Measurements from ENCODE around the gene IFNGR2. TPM values are rescaled to one million over a fixed set of nuclear protein-coding genes. Genes with fewer than 3 reads are reported as not detected.
"Not testable (repeated sequence)": the region's sequence is repeated elsewhere in the genome, so short reads cannot be mapped to it uniquely, and the experiment has no call there.

The IFNGR2 gene
- total RNA-seq, 1 experiment from 2014 or later = 37.8 TPM

GRCh38 chr21:33370305-33370704 lies 32.9 kb upstream of the IFNGR2 start:
- Histone ChIP-seq H3K36me3 (replicated peaks; ENCODE audit: control insufficient read depth, insufficient read depth, low read length) (no peaks in the 10 kb centered on the region), H3K27me3 (ENCODE audit: control insufficient read depth, insufficient read depth, low read length) (no peaks in the 10 kb centered on the region), H3K4me3 (ENCODE audit: insufficient read depth, low read depth, low read length) (no peak overlapping the region)
- DNase-seq = no peak

GRCh38 chr21:33371366-33371765 lies 31.8 kb upstream of the IFNGR2 start:
- no peaks in the 10 kb centered on the region for H3K27me3 ChIP-seq (ENCODE audit: control insufficient read depth, insufficient read depth, low read length)
- no peak overlapping the region for H3K4me3 ChIP-seq (ENCODE audit: insufficient read depth, low read depth, low read length)
- no peak for DNase-seq
- H3K36me3 ChIP-seq (replicated peaks; ENCODE audit: control insufficient read depth, insufficient read depth, low read length) = no peaks in the 10 kb centered on the region

GRCh38 chr21:33372582-33372981 lies 30.6 kb upstream of the IFNGR2 start:
- no peaks in the 10 kb centered on the region for H3K36me3 ChIP-seq (replicated peaks; ENCODE audit: control insufficient read depth, insufficient read depth, low read length)
- H3K4me3 ChIP-seq (ENCODE audit: insufficient read depth, low read depth, low read length) = no peak overlapping the region
- DNase-seq = no peak
- H3K27me3 ChIP-seq (ENCODE audit: control insufficient read depth, insufficient read depth, low read length) = no peaks in the 10 kb centered on the region

GRCh38 chr21:33373451-33373850 lies 29.8 kb upstream of the IFNGR2 start:
- Histone ChIP-seq H3K27me3 (ENCODE audit: control insufficient read depth, insufficient read depth, low read length) (no peaks in the 10 kb centered on the region), H3K4me3 (ENCODE audit: insufficient read depth, low read depth, low read length) (no peak overlapping the region), H3K36me3 (replicated peaks; ENCODE audit: control insufficient read depth, insufficient read depth, low read length) (no peaks in the 10 kb centered on the region)
- no peak for DNase-seq

GRCh38 chr21:33374080-33374449 lies 29.1 kb upstream of the IFNGR2 start:
- H3K4me3 ChIP-seq (ENCODE audit: insufficient read depth, low read depth, low read length) = no peak overlapping the region
- H3K27me3 ChIP-seq (ENCODE audit: control insufficient read depth, insufficient read depth, low read length) = no peaks in the 10 kb centered on the region
- DNase-seq = no peak
- no peaks in the 10 kb centered on the region for H3K36me3 ChIP-seq (replicated peaks; ENCODE audit: control insufficient read depth, insufficient read depth, low read length)

- peak; percentile 64 for DNase-seq
- no peaks in the 10 kb centered on the region for H3K27me3 ChIP-seq (ENCODE audit: control insufficient read depth, insufficient read depth, low read length)
- H3K4me3 ChIP-seq (ENCODE audit: insufficient read depth, low read depth, low read length) = no peak overlapping the region
These were observed 28.6 kb upstream of the IFNGR2 start for GRCh38 chr21:33374450-33375096.

GRCh38 chr21:33375101-33375644 lies 28.0 kb upstream of the IFNGR2 start:
- H3K4me3 ChIP-seq (ENCODE audit: insufficient read depth, low read depth, low read length) = no peak overlapping the region
- no peak for DNase-seq
- no peaks in the 10 kb centered on the region for H3K36me3 ChIP-seq (replicated peaks; ENCODE audit: control insufficient read depth, insufficient read depth, low read length)
- no peaks in the 10 kb centered on the region for H3K27me3 ChIP-seq (ENCODE audit: control insufficient read depth, insufficient read depth, low read length)

More at GRCh38 chr21:33374450-33375096, 28.6 kb upstream of the IFNGR2 start:
- no peaks in the 10 kb centered on the region for H3K36me3 ChIP-seq (replicated peaks; ENCODE audit: control insufficient read depth, insufficient read depth, low read length)

GRCh38 chr21:33377221-33377920 lies 25.8 kb upstream of the IFNGR2 start:
- no peak for DNase-seq
- no peaks in the 10 kb centered on the region for H3K36me3 ChIP-seq (replicated peaks; ENCODE audit: control insufficient read depth, insufficient read depth, low read length)
- peaks cover 2% of the 10 kb centered on the region; the same call in 1 of the 2 replicates for H3K27me3 ChIP-seq (ENCODE audit: control insufficient read depth, insufficient read depth, low read length)
- no peak overlapping the region for H3K4me3 ChIP-seq (ENCODE audit: insufficient read depth, low read depth, low read length)

- H3K4me3 ChIP-seq (ENCODE audit: insufficient read depth, low read depth, low read length) = no peak overlapping the region
- DNase-seq = no peak
- H3K27me3 ChIP-seq (ENCODE audit: control insufficient read depth, insufficient read depth, low read length) = peaks cover 2% of the 10 kb centered on the region; the same call in 1 of the 2 replicates
- no peaks in the 10 kb centered on the region for H3K36me3 ChIP-seq (replicated peaks; ENCODE audit: control insufficient read depth, insufficient read depth, low read length)
These were observed 25.1 kb upstream of the IFNGR2 start for GRCh38 chr21:33378081-33378480.

- H3K36me3 ChIP-seq (replicated peaks; ENCODE audit: control insufficient read depth, insufficient read depth, low read length); DNase-seq; H3K27me3 ChIP-seq (ENCODE audit: control insufficient read depth, insufficient read depth, low read length); H3K4me3 ChIP-seq (ENCODE audit: insufficient read depth, low read depth, low read length): not testable (repeated sequence)
These were observed 23.3 kb upstream of the IFNGR2 start for GRCh38 chr21:33379934-33380333.

- Histone ChIP-seq H3K27me3 (ENCODE audit: control insufficient read depth, insufficient read depth, low read length) (peaks cover 2% of the 10 kb centered on the region; the same call in 1 of the 2 replicates), H3K36me3 (replicated peaks; ENCODE audit: control insufficient read depth, insufficient read depth, low read length) (no peaks in the 10 kb centered on the region), H3K4me3 (ENCODE audit: insufficient read depth, low read depth, low read length) (no peak overlapping the region)
- no peak for DNase-seq
These were observed 22.7 kb upstream of the IFNGR2 start for GRCh38 chr21:33380483-33380998.

GRCh38 chr21:33381381-33381780 lies 21.8 kb upstream of the IFNGR2 start:
- H3K27me3 ChIP-seq (ENCODE audit: control insufficient read depth, insufficient read depth, low read length); DNase-seq; H3K36me3 ChIP-seq (replicated peaks; ENCODE audit: control insufficient read depth, insufficient read depth, low read length); H3K4me3 ChIP-seq (ENCODE audit: insufficient read depth, low read depth, low read length): not testable (repeated sequence)

GRCh38 chr21:33383056-33383888 lies 19.9 kb upstream of the IFNGR2 start:
- Histone ChIP-seq H3K27me3 (ENCODE audit: control insufficient read depth, insufficient read depth, low read length) (peaks cover 2% of the 10 kb centered on the region; the same call in 1 of the 2 replicates), H3K4me3 (ENCODE audit: insufficient read depth, low read depth, low read length) (no peak overlapping the region)
- DNase-seq = no peak

GRCh38 chr21:33384841-33385331 lies 18.3 kb upstream of the IFNGR2 start:
- peaks cover 2% of the 10 kb centered on the region; the same call in 1 of the 2 replicates for H3K27me3 ChIP-seq (ENCODE audit: control insufficient read depth, insufficient read depth, low read length)
- no peak for DNase-seq
- H3K36me3 ChIP-seq (replicated peaks; ENCODE audit: control insufficient read depth, insufficient read depth, low read length) = no peaks in the 10 kb centered on the region
- H3K4me3 ChIP-seq (ENCODE audit: insufficient read depth, low read depth, low read length) = no peak overlapping the region

More at GRCh38 chr21:33383056-33383888, 19.9 kb upstream of the IFNGR2 start:
- no peaks in the 10 kb centered on the region for H3K36me3 ChIP-seq (replicated peaks; ENCODE audit: control insufficient read depth, insufficient read depth, low read length)
